Stimulated activated CD8-positive, alpha-beta memory T cell treated with anti-CD3 and anti-CD28 coated beads, Interleukin-7, amount 100 ng/mL, for 4 hours (primary cell): Measurements from ENCODE around the gene CTNNA2.
"Not testable (repeated sequence)": the region's sequence is repeated elsewhere in the genome, so short reads cannot be mapped to it uniquely, and the experiment has no call there.

ENCODE experiments used
- DNase-seq, 2 donors: peaks; one replicate each; pipeline ENCODE4 v3.0.0-alpha.2; 2020; ENCODE audit warnings: low read depth in 2 of 2

CTNNA2 gene

GRCh38 chr2:80032684-80033083, 519.8 kb downstream of the CTNNA2 start:
- DNase-seq: not testable (repeated sequence)

GRCh38 chr2:80035749-80036285, 523.0 kb downstream of the CTNNA2 start:
- DNase-seq: no peak

- no peak for DNase-seq
These were observed 524.5 kb downstream of the CTNNA2 start for GRCh38 chr2:80037310-80037709.

GRCh38 chr2:80040226-80040625, 527.4 kb downstream of the CTNNA2 start:
- DNase-seq: no peak

- no peak for DNase-seq
These were observed 529.8 kb downstream of the CTNNA2 start for GRCh38 chr2:80042635-80043034.

GRCh38 chr2:80048296-80048695, 535.4 kb downstream of the CTNNA2 start:
- no peak for DNase-seq

GRCh38 chr2:80050246-80050645, 537.4 kb downstream of the CTNNA2 start:
- no peak for DNase-seq

- DNase-seq: no peak
These were observed 540.9 kb downstream of the CTNNA2 start for GRCh38 chr2:80053522-80054345.

- DNase-seq: no peak
These were observed 541.5 kb downstream of the CTNNA2 start for GRCh38 chr2:80054346-80054675.

GRCh38 chr2:80057956-80058355, 545.1 kb downstream of the CTNNA2 start:
- no peak for DNase-seq

GRCh38 chr2:80058562-80058961, 545.7 kb downstream of the CTNNA2 start:
- no peak for DNase-seq

- no peak for DNase-seq
These were observed 546.6 kb downstream of the CTNNA2 start for GRCh38 chr2:80059447-80059846.

GRCh38 chr2:80061881-80062280, 549.0 kb downstream of the CTNNA2 start:
- no peak for DNase-seq

- DNase-seq: no peak
These were observed 549.4 kb downstream of the CTNNA2 start for GRCh38 chr2:80062298-80062697.

GRCh38 chr2:80068038-80068731, 555.3 kb downstream of the CTNNA2 start:
- DNase-seq: no peak

- DNase-seq: no peak
These were observed 557.7 kb downstream of the CTNNA2 start for GRCh38 chr2:80070587-80070986.

GRCh38 chr2:80071941-80072340, 559.1 kb downstream of the CTNNA2 start:
- no peak for DNase-seq

- DNase-seq: no peak
These were observed 560.3 kb downstream of the CTNNA2 start for GRCh38 chr2:80073134-80073561.

GRCh38 chr2:80074321-80075070, 561.6 kb downstream of the CTNNA2 start:
- DNase-seq: no peak

- no peak for DNase-seq
These were observed 562.9 kb downstream of the CTNNA2 start for GRCh38 chr2:80075719-80076118.

- no peak for DNase-seq
These were observed 565.6 kb downstream of the CTNNA2 start for GRCh38 chr2:80078290-80079036.

- no peak for DNase-seq
These were observed 568.1 kb downstream of the CTNNA2 start for GRCh38 chr2:80080957-80081356.
